HG02938 (cell line): ENCODE results near the gene RBM6.

Experiments used
- ATAC-seq: cut with Tn5 transposase; IDR thresholded peaks from one replicate; pipeline ENCODE4 v1.9.1; 2021; ENCODE audit warnings: mild to moderate bottlenecking, moderate library complexity; ENCODE audit not compliant: unreplicated experiment

The RBM6 gene

DNA sequence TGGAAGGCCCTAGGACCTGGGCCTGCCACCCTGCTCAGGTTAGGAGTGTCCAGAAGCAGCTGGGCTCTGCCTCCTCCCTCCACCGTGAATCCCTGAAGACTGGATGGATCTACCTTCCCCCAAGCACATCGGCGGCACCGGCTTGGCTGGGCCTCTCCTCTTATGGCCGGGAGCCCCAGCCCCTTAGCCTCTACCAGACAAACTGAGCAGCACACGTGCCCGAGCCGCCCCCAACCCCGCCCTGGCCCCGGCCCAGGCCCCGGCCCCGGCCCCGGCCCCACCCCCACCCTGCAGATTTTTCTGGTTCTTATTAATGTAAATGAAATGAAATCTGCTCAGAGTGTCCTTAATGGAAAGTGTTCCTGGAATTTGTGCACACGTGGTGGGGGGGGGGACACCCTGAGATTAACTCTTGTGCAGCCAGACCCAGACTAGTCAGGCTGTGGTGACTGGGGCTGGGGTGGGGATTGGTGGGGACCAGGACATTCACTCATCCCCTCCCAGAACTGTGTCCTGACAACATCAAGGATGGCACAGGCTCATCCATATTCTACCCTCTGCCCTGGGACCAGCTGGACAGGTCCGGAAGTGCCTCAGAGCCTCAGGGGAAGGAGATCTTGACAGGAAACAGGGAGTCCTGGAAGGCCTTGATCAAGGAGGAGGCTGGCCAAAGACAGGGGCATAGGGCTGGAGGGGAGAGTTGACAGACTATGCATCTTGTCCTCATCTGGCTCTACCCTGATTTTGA lies 184.3 kb downstream of the RBM6 start:
- ATAC-seq: no peak

GRCh38 chr3:50124800-50125178 lies 184.8 kb downstream of the RBM6 start:
- no peak for ATAC-seq

DNA sequence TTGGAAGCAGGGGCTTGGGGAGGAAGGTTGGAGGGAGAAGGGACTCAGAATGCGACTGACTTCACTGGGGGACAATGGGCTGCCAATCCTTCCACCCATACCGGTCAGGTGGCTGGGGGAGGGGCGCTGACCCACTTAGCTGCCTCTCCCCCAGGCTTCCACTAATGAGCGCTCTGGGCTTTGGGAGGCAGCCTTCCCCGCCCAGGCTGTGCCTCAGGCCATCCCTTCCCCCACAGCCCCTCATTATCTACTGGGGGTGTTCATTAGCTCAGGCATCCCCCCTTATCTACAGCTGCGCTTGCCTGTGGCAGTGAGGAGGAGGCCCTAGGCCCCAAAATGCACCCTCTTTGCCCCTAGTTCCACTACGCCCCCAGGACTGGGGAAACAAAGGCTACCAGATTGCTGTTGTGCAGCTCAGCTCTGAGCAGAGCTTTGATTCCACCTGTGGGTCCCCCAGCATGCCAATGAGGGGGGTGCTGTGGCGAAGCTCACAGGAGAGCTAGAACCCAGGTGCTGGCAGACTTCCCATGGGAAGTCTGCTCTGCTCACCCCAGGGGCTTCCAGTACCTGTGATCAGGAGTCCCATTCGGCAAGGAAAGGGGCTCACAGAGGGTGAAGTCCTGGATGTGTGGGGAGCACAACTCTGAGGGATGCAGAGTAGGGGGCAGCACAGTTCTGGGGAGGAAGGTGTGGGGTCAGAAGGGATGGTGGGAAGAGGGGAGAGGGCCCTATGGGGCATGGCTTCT lies 185.8 kb downstream of the RBM6 start:
- no peak for ATAC-seq

DNA sequence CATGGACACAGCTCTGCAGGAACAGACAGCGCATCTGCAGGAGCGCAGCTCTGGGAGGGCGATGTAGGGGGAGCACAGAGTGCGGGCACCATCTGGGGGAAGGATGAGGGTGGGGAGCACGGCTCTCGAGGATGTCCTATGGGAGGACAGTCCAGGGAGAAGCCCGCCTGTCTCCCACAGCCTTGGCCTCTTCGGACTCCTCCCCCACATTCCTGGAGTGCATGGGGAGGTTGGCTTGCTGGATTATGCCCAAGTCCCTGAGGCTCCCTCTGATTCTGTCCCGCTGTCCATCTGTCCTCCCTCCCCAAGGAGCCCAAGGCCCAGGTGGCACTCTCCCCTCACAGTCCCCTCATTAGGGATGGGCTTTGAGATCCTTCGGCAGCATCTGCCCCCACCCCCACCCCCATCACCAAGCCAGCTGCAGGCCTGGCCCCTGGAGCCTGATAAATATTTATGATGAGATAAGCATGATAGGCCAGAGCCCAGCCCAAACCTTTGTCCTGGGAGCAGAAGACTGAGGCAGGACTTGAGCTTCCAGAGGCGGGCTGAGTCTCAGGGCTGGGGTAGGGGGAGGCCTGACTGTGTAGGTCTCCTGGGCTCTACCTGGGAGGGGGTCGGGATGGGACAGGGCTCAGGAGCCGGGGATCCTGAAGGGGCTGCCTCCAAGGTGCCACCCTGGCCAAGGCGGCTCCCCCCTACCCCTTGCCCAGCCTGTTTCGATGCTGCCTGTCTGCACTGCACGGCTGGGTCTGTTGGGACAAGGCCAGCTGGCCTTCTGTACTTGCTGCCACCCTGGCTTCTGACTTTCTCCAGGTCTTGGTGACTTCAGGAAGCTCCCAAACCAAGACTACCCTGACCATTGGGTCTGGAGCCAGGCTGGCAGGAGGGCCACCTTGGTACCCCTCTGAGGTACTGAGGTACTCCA lies 186.6 kb downstream of the RBM6 start:
- ATAC-seq: no peak
